Central memory CD4-positive, alpha-beta T cell (primary cell): ENCODE results near the gene MIB2.
A peak's percentile ranks its signal among the peaks of the same experiment; 100 is the strongest.

Experiments
- DNase-seq: peaks from one replicate; pipeline ENCODE4 v3.0.0; 2022

Gene MIB2

GRCh38 chr1:1598051-1598719, 17.1 kb upstream of the MIB2 start:
- no peak for DNase-seq

DNA sequence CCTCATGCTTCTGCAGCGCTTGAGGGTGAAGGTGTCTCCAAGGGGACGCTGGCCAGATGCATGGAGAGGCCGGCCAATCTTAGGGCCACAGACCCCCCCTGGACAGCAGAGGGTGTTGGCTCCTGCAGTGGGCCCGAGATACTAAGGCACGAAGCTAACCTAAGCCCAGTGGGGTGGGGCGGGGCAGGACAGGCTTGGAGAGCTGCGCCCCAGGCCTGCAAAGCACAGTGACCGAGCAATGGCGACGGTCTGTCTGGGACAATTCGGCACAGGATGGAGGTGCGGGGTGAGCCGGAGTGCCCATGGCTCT, 16.6 kb upstream of the MIB2 start:
- no peak for DNase-seq

DNA sequence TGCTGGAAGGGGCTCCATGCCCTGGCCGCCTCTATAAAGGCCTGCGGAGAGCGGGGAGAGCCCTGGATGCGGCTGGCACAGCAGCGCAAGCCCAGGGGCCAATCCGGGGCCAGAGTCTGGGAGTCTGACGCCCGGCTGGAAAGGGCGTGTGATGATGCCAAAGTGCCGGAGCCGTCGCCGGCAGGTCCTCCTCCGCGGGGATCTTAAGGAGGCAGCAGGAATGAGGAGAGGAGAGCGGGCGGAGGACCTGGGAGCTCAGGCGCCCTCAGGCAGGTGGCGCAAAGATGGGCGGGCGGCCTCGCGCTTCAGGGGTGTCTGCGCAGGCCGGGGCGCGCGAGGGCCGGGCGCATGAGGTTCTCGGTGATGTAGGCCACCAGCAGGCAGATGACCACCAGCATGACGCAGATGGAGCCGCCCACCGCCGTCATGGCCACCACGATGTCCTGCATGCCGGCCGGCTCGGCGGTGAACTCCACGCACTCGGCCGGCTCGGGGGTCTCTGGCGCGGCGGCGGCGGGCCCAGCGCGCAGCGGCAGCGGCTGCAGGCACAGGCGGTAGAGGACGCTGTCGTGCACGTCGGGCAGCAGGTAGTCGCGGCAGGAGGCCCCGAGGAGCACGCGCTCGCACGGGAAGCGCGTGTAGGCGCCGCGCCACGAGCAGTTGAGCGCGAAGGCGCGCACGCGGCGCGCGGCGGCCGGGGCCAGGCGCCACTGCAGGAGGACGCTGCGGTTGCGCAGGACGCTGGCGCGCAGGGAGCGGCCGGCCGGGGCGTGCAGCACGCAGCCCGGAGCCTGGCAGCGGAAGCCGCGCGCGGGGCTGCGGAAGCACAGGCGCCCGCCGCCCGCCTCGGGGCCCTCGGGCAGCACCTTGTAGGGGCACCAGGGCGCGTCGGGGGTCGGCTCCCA, 16.0 kb upstream of the MIB2 start:
- peak; percentile 47 for DNase-seq

DNA sequence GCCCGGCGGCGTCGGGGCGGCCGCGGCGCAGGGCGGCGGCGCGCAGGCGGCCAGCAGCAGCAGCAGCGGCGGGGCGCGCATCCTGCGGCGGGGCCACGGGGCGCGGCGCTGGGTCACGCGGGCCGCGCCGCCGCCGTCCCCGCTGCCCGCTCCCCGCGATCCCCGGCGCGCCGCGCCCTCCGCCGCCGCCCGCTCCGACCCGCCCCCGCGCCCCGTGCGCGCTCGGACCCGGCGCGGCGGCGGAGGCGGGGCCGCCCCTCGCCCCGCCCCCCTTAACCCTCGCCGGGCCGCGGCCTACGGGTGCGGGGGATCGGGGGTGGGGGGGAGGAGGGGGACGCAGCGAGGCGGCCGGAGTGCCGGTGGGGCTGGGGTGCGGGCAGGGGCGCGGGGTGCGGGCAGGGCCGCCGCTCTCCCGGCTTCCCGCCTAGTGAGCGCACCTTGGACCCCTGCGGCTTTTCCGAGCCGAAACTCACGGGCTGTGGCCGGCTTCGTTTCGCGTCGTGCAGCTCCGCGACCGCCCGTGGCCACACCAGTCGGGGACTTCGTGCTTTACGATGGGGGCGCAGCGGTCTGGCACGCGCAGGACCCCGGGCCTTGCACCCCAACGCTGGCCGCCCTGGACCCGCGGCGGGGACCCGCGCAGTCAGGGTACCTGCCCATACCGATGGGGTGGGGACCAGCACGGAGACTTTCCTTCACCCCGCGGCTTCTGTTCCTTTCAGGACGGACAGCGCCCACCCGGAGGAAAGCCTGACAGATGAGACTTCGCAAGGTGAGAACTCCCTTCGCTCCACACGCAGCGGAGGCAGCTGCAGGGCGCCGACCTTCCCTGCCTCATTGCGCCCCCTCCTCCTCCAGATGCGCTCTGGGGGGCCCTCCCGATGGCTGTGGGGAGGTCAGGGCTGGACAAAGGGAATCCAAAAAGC, 15.1 kb upstream of the MIB2 start, which contains the start of gene FNDC10:
FNDC10 (minus strand) TSS at position 201 of the 926 bp plus-strand sequence; CDS start at position 81, 120 bp downstream.
- no peak for DNase-seq

DNA sequence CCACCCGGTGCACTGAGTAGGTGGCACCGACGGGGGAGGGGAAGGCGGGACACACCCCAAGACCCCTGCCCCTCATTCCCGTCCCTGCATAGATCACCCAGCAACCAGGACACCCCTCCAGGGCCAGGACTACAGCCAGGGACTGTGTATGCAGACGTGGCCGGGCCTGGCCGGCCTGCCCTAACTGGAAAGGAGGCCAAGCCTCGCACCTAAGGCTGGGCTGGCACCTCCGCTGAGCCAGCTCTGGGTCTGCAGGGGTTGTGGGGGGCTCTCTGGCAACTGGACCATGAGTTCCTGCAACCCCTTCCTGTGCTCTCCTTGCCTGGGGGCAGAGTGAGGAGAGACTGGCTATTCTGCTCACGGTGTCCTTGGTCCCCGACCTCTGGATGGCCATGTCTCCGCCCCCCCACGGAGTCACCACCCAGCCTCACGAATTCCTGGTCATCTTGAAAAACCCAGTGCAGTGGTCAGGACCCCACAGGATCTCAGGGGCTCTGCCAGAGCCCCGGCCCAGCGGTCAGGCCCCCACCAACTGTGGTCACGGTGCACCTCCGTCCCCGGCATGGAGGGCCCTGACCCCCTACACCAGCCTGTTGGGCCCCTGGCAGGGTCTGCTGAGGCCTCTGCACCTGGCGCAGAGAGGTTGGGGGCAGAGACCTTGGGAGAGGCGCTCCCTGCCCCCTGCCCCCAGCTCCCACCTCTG, 14.3 kb upstream of the MIB2 start:
- DNase-seq: no peak

- no peak for DNase-seq
Observed at GRCh38 chr1:1601564-1602303, 13.6 kb upstream of the MIB2 start.

DNA sequence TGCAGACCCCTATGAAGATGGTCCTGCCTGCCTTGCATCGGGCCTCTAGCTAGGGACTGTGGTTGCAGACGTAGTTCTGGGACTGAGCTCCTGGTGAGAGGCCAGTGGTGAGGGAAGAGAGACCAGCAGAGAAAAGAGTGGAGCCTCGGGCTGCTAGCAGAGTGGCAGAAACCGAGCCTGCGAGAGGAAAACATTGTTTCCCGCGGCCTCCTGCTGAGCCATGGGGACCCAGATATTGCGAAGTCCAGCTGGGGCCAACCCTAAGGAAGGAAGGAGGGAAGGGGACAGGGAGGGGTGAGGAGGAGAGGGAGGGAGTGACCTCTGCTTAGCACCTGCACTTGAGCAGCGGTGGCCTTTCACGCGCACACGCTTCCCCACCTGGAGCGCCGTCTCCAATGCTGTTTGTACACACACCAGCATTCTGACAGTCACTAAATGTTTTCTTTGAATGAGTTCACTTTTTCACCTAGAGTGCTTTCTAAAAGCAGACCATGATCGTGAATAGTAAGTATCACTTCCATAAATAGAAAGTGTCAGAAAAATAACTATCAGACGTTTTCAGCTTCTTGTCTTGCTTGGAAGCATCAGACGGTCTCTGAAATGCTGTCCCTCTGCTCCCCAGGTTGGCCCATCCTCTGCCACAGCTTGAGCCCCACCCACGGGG, 12.9 kb upstream of the MIB2 start:
- no peak for DNase-seq

DNA sequence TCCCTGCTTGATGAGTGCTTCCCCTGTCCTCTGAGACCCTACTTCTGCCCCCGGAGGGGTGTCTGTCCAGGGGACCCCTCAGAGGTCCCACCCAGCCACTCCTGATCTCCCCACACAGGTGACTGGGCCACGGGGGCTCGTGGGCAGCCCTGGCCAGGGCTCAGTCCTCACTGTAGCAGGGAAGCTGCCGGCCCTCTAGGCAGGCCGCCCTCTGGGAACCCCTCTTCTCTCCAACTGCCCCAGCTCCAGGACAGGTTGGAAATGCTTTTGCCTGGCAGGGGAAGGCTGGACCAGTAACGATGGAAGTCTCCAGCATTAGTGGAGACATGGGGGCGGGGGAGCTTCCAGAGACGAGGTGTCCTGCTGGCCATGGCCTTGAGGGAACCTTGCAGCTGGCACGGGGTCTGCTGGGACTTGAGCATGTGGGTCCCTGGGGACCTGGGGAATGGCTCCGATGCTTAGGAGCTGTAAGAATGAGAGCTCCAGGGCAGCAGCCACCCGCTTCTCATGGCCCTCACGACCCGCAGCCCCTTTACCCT, 12.3 kb upstream of the MIB2 start:
- DNase-seq: no peak

DNA sequence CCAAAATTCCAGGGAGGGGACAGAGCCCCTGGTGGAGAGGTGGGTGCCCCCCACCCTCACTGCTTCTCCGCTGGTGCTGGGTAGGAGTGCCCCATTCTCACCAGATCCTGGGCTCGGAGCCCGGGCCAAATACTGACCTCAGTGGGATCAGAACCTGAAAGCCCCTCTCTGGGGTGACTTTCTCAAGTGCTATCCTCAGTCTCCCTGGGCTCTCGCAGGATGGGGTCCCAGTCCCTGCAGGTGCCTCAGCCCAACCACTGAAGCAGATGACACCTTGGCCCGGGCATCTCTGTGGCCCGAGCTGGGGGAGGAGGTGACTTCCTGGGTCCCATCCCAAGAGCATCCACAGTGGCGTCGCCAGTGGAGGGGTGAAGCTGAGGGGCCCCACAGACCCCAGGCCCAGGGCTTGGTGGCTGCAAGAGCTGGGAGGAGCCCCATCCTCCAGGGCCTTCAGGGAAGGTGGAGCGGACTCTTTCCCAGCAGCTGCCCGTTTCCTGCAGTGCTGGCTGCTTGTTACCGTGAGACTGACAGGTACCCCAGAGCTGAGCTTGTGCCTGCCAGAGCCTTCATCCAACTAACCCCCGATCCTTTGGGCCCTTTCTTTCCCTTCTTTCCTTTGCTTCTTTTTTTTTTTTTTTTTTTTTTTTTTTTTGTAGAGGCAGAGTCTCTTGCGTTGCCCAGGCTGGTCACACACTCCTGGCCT, 11.5 kb upstream of the MIB2 start:
- no peak for DNase-seq

DNA sequence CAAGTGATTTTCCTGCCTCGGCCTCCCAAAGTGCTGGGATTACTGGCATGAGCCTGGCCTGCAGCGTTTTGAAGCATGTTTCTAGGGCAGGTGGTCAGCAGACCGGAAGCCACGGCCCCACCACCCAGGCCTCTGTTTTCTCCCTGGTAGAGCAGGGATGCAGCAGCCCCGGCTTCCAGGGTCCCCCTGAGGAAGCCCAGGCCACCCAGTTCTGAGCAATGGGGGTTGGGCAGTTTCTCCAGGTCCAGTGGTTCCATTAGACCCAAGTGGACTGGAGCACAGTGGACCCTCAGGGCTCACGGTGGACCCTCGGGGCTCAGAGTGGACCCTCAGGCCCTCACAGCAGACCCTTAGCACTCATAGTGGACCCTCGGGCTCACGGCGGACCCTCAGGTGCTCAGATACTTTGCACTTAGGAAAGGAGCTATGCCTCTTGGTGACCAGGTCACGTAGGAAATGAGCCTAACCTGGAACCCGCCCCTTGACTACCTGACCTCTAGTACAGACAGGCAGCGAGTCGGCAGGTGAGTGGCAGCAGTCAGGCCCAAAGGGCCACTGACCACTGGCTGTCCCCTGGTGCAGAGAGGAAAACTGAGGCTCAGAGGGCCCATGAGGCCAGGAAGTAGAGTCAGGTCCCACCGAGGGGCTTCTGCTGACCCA, 10.8 kb upstream of the MIB2 start:
- no peak for DNase-seq

GRCh38 chr1:1605034-1605591, 10.2 kb upstream of the MIB2 start:
- no peak for DNase-seq

- DNase-seq: no peak
Observed at GRCh38 chr1:1605724-1606123, 9.6 kb upstream of the MIB2 start.

DNA sequence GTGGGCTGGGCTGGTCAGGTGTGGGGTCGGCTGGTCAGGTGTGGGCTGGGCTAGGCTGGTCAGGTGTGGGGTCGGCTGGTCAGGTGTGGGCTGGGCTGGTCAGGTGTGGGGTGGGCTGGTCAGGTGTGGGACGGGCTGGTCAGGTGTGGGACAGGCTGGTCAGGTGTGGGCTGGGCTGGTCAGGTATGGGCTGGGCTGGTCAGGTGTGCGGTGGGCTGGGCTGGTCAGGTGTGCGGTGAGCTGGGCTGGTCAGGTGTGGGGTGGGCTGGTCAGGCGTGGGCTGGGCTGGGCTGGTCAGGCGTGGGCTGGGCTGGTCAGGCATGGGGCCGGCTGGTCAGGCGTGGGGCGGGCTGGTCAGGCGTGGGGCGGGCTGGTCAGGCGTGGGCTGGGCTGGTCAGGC, 9.1 kb upstream of the MIB2 start:
- DNase-seq: no peak

GRCh38 chr1:1609822-1610485, 5.3 kb upstream of the MIB2 start:
- DNase-seq: no peak

DNA sequence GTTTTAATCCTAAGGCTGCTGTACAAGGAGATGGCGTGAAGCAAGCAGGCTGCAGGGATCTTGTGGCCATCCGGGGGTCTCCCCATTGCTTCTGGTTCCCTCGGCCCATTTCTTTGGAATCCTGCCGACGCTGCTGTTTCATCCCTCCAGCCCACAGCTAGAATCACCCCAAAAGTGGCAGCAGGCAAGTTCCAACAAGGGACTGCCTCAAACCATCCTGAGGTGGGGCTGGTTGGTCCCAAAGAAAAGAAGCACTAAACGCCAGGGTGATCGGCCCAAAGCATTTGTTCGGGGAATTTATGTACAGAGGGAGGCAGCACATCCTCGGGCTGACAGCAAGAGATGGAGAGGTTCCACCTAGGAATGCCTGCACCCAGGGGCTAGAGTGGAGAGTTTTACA, 4.5 kb upstream of the MIB2 start:
- DNase-seq: no peak

- no peak for DNase-seq
Observed at GRCh38 chr1:1612104-1612400, 3.2 kb upstream of the MIB2 start.

DNA sequence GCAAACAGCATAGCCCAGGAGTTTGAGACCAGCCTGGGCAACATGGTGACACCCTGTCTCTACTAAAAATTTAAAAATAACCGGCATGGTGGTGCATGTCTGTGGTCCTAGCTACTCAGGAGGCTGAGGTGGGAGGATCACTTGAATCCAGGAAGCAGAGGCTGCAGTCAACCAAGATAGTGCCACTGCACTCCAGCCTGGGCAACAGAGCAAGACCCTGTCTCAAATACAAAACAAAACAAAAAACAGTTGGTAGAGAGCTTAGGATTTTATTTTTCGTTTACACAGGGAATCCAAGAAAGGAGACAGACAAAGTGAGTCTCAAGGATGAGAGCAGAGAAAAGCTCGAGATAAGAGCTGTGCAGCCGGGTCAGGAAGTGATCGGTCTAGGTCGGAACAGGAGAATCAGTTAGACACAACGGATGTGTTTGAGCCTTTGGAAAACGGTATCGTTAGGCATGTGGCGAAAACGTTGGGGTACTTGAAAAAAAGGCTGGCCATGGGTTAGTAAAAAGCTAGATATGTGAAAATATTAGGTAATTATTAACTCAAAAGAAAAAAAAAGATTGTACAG, 1.7 kb upstream of the MIB2 start:
- DNase-seq: no peak

- peak; percentile 70 for DNase-seq
Observed at GRCh38 chr1:1614204-1614953, 921 bp upstream of the MIB2 start.
